ENCODE data around the gene PEX7.

PEX7 gene

GRCh38 chr6:136822376-136823127 lies at the start of gene PEX7:
Gene PEX7, plus strand, starts transcription at chr6:136822592. Its CDS starts 74 bp downstream, at chr6:136822666.
- peak; percentile 93 for DNase-seq (ENCODE audit: low read depth in 2 of 2)
- TF ChIP-seq CTCF (IDR thresholded peaks at IDR 0.05; ENCODE audit: low read depth, low read length): peak; percentile 74
- H3K4me3 ChIP-seq (replicated peaks in 1 of 2; ENCODE audit: low read depth in 2 of 2, low read length in 2 of 2): peak within 1 kb of the TSS; percentile 70 to 79

GRCh38 chr6:136772685-136773472 lies 49.5 kb upstream of the PEX7 start:
- no peak for TF ChIP-seq CTCF (IDR thresholded peaks at IDR 0.05; ENCODE audit: low read depth, low read length)
- no peak overlapping the region for H3K4me3 ChIP-seq (replicated peaks in 1 of 2; ENCODE audit: low read depth in 2 of 2, low read length in 2 of 2)
- DNase-seq (ENCODE audit: low read depth in 2 of 2): no peak

- H3K4me3 ChIP-seq (replicated peaks in 1 of 2; ENCODE audit: low read depth in 2 of 2, low read length in 2 of 2): no peak overlapping the region
- DNase-seq (ENCODE audit: low read depth in 2 of 2): no peak
- no peak for TF ChIP-seq CTCF (IDR thresholded peaks at IDR 0.05; ENCODE audit: low read depth, low read length)
These were observed 49.0 kb upstream of the PEX7 start for GRCh38 chr6:136773473-136773796.

GRCh38 chr6:136774228-136775041 lies 48.0 kb upstream of the PEX7 start:
- DNase-seq (ENCODE audit: low read depth in 2 of 2): peak; percentile 69 to 88
- no peak overlapping the region for H3K4me3 ChIP-seq (replicated peaks in 1 of 2; ENCODE audit: low read depth in 2 of 2, low read length in 2 of 2)

GRCh38 chr6:136775081-136775480 lies 47.3 kb upstream of the PEX7 start:
- TF ChIP-seq CTCF (IDR thresholded peaks at IDR 0.05; ENCODE audit: low read depth, low read length): no peak
- no peak overlapping the region for H3K4me3 ChIP-seq (replicated peaks in 1 of 2; ENCODE audit: low read depth in 2 of 2, low read length in 2 of 2)
- DNase-seq (ENCODE audit: low read depth in 2 of 2): no peak

More at GRCh38 chr6:136774228-136775041, 48.0 kb upstream of the PEX7 start:
- no peak for TF ChIP-seq CTCF (IDR thresholded peaks at IDR 0.05; ENCODE audit: low read depth, low read length)

GRCh38 chr6:136775548-136775947 lies 46.8 kb upstream of the PEX7 start:
- no peak overlapping the region for H3K4me3 ChIP-seq (replicated peaks in 1 of 2; ENCODE audit: low read depth in 2 of 2, low read length in 2 of 2)
- no peak for TF ChIP-seq CTCF (IDR thresholded peaks at IDR 0.05; ENCODE audit: low read depth, low read length)
- DNase-seq (ENCODE audit: low read depth in 2 of 2): peak; percentile 22 to 26

Data from cardiac fibroblast (primary cell).